SJCRH30 (cell line): Measurements from ENCODE around the gene PRMT7. TPM values are rescaled to one million over a fixed set of nuclear protein-coding genes. Genes with fewer than 3 reads are reported as not detected.
"Not testable (repeated sequence)": the region's sequence is repeated elsewhere in the genome, so short reads cannot be mapped to it uniquely, and the experiment has no call there.

Source experiments
- DNase-seq, 2 experiments: peaks; one replicate each; pipeline ENCODE4 v3.0.0-alpha.2; 2015 to 2020
- H3K27ac ChIP-seq: fragments of 250-450 bp; sonication (Bioruptor Pico); 2 replicates; pipeline ENCODE4 v1.5.1; 2020; ENCODE audit warnings: mild to moderate bottlenecking, moderate library complexity
- H3K27me3 ChIP-seq: fragments of 250-450 bp; sonication (Bioruptor Pico); 2 replicates; pipeline ENCODE4 v1.5.1; 2020; ENCODE audit warnings: mild to moderate bottlenecking, moderate library complexity
- H3K36me3 ChIP-seq: fragments of 250-450 bp; sonication (Bioruptor Pico); 2 replicates; pipeline ENCODE4 v1.5.1; 2020; ENCODE audit warnings: mild to moderate bottlenecking, moderate library complexity
- H3K4me1 ChIP-seq: fragments of 250-450 bp; sonication (Bioruptor Pico); 2 replicates; pipeline ENCODE4 v1.5.1; 2020; ENCODE audit warnings: mild to moderate bottlenecking, moderate library complexity
- H3K4me3 ChIP-seq: fragments of 250-450 bp; sonication (Bioruptor Pico); 2 replicates; pipeline ENCODE4 v1.5.1; 2020; ENCODE audit warnings: mild to moderate bottlenecking, moderate library complexity
- H3K9me3 ChIP-seq: fragments of 250-450 bp; sonication (Bioruptor Pico); replicated peaks from 2 replicates; pipeline ENCODE4 v1.5.1; 2020; ENCODE audit warnings: mild to moderate bottlenecking, moderate library complexity
- total RNA-seq: library from RNA; depleted of rRNA; stranded (reverse); fragments of >200 nt; shearing (Covaris generic); gene quantifications from 2 replicates; pipeline ENCODE4 v1.2.3, GENCODE V29; 2014

Gene PRMT7
- total RNA-seq, 1 experiment from 2014 or later = 39.5 TPM

DNA sequence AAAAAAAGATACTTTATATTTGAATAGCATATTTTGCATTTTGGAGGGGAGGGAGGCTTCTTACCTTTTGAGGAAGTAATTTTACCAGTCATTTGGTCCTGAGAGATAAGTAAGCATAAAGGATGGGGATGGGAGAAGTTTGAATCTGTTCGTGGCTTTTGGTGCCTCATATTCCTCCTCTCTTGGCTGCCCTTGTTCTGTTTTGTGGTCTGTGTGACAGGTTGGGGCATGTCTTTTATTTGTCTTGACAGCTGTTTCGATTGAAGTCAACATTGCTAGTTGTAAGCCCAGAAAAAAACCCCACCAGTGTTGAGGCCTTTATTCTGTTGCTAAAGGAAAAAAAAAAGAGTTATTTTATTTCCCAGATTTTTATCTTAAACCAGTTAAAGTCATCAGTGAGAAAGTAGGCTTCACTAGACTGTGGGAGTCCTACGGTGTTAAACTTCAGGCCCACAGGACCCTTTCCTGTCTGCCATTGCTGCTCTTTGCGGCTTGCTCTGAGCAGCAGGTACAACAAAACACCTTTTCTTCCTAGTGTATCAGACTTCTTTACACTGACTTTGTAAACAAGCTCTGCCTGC is 35.1 kb upstream of the PRMT7 start:
- H3K4me1 ChIP-seq = peaks cover 11% of the 10 kb centered on the region
- peak; percentile 48 to 73 for DNase-seq
- no peaks in the 10 kb centered on the region for H3K9me3 ChIP-seq
- 0 out of 2 replicates have a peak, but pooled peaks cover 2% of the 10 kb centered on the region for H3K36me3 ChIP-seq
- H3K27me3 ChIP-seq = no peaks in the 10 kb centered on the region
- no peak overlapping the region for H3K4me3 ChIP-seq
- H3K27ac ChIP-seq = peak overlapping the region; percentile 44; the same call in 1 of the 2 replicates

- H3K27me3 ChIP-seq = no peaks in the 10 kb centered on the region
- H3K36me3 ChIP-seq = 0 out of 2 replicates have a peak, but pooled peaks cover 2% of the 10 kb centered on the region
- no peak overlapping the region for H3K4me3 ChIP-seq
- peaks cover 11% of the 10 kb centered on the region for H3K4me1 ChIP-seq
- DNase-seq = no peak
- no peaks in the 10 kb centered on the region for H3K9me3 ChIP-seq
- peak overlapping the region; percentile 44; the same call in 1 of the 2 replicates for H3K27ac ChIP-seq
Observed at GRCh38 chr16:68276223-68276622, 34.6 kb upstream of the PRMT7 start.

- Histone ChIP-seq H3K27me3 (no peaks in the 10 kb centered on the region), H3K4me1 (peaks cover 11% of the 10 kb centered on the region), H3K27ac (no peak overlapping the region), H3K9me3 (no peaks in the 10 kb centered on the region), H3K36me3 (no peaks in the 10 kb centered on the region), H3K4me3 (no peak overlapping the region)
- DNase-seq = no peak
Observed at GRCh38 chr16:68279726-68280558, 30.9 kb upstream of the PRMT7 start.

GRCh38 chr16:68281368-68282063 is 29.3 kb upstream of the PRMT7 start:
- no peak for DNase-seq
- H3K4me3 ChIP-seq = no peak overlapping the region
- no peak overlapping the region for H3K27ac ChIP-seq
- no peaks in the 10 kb centered on the region for H3K27me3 ChIP-seq
- no peaks in the 10 kb centered on the region for H3K9me3 ChIP-seq
- peaks cover under 1% of the 10 kb centered on the region for H3K4me1 ChIP-seq
- no peaks in the 10 kb centered on the region for H3K36me3 ChIP-seq

DNA sequence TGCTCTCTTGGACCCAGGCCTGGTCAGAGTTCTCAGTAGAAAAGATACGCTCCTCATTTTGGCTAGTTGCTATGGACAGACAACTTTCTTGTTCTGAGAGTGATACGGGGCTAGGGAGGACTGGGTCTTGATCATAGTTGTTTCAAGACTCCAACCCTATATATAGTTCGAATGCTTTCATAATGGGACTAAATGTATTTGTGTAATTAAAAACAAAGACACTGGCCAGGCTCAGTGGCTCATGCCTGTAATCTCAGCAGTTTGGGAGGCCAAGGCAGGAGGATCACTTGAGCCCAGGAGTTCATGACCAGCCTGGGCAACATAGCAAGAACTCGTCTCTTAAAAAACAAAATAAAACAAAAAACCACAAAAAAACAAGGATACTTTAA is 28.8 kb upstream of the PRMT7 start:
- H3K9me3 ChIP-seq = no peaks in the 10 kb centered on the region
- H3K27ac ChIP-seq = no peak overlapping the region
- H3K4me3 ChIP-seq = no peak overlapping the region
- no peaks in the 10 kb centered on the region for H3K4me1 ChIP-seq
- no peaks in the 10 kb centered on the region for H3K27me3 ChIP-seq
- no peak for DNase-seq
- no peaks in the 10 kb centered on the region for H3K36me3 ChIP-seq

DNA sequence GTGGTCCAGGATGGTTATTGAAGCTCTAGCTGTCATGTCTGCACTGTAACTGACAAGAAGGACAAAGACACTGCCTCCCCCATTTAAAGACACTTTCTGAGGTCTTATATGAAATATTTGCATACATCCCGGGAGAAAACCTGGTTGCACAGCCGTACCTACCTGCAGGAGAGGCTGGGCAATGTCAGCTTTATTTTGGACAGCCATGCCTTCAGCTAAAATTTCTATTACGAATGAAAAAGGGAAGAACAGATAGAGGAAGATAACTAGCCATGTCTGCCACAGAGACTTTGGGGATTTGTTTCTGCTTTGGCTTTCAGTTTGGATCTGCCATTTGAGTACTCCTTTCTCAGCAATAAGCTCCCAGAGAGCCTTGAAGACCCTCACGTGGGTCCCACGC is 27.5 kb upstream of the PRMT7 start:
- no peak overlapping the region for H3K4me3 ChIP-seq
- H3K36me3 ChIP-seq = no peaks in the 10 kb centered on the region
- H3K9me3 ChIP-seq = no peaks in the 10 kb centered on the region
- DNase-seq = no peak
- no peaks in the 10 kb centered on the region for H3K27me3 ChIP-seq
- H3K27ac ChIP-seq = no peak overlapping the region
- no peaks in the 10 kb centered on the region for H3K4me1 ChIP-seq

DNA sequence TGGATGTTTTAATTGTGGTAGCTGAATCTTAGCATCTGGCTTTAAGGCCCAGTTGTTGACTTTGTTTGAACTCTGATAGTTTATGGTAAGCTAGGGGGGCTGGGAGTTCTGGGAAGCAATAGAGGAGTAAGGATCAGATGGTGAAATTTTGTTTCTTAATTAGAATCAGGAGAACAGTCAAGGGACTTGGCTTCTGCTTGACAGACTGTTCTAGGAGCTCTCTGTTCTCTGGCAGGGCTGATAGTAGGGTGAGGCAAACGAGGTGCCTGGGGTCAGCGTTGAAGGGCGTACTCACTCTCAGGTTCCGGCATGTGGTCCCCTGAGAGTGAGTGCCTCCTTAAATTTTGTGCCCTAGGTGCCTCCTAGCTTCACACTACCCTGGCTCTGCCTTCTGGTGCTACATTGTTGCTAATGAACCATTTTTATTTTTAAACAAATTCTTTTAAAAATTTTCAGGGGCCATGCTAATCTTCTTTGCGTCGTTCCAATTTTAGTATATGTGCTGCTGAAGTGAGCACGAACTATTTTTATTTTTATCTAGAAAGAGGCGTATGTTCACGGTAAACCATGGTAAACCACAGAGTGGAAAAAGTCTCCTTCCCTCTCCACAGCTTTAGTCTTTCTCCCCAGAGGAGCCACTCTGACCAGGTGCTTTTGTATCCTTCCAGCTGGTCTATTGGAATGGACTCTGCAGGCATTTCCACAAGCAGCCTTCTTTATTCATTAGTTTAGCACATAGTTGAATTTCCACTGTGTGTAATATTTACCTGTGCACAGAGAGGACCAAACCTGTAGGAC is 26.8 kb upstream of the PRMT7 start:
- Histone ChIP-seq H3K4me1 (no peaks in the 10 kb centered on the region), H3K27ac (no peak overlapping the region), H3K36me3 (no peaks in the 10 kb centered on the region), H3K4me3 (no peak overlapping the region), H3K9me3 (no peaks in the 10 kb centered on the region), H3K27me3 (no peaks in the 10 kb centered on the region)
- DNase-seq = no peak

DNA sequence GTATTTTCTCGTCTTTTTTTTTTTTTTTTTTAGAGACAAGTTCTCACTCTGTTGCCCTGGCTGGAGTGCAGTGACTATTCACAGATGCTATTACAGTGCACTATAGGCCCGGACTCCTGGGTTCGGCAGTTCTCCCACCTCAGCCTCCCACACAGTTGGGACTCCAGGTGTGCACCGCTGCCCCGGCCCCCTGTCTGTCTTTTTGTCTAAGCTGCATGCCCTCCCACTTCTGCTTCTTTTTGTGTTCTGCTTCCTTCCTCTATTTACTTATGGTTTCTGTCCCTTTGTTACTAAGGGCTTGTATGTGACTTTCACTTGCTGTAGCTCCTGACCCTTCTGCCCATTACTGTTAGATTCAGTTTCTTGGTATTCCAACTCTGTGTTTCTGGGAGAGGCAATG is 26.0 kb upstream of the PRMT7 start:
- no peak overlapping the region for H3K4me3 ChIP-seq
- H3K27ac ChIP-seq = no peak overlapping the region
- H3K27me3 ChIP-seq = no peaks in the 10 kb centered on the region
- no peaks in the 10 kb centered on the region for H3K9me3 ChIP-seq
- no peak for DNase-seq
- H3K36me3 ChIP-seq = no peaks in the 10 kb centered on the region
- no peaks in the 10 kb centered on the region for H3K4me1 ChIP-seq

DNA sequence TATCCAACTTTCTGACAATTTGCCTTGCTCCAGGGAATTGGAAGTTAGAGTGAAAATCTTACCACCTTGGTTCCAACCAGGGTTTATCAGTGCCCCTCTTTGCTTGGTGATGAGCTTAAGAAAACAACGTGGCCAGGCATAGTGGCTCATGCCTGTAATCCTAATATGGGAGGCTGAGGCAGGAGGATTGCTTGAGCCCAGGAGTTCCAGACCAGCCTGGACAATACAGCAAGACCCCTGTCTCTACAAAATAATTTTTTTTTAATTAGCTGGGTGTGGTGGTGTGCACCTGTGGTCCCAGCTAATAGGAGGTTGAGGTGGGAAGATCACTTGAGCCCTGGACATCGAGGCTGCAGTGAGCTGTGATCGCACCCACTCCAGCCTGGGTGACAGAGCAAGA is 25.1 kb upstream of the PRMT7 start:
- no peaks in the 10 kb centered on the region for H3K9me3 ChIP-seq
- no peak for DNase-seq
- no peak overlapping the region for H3K4me3 ChIP-seq
- no peaks in the 10 kb centered on the region for H3K4me1 ChIP-seq
- H3K27me3 ChIP-seq = no peaks in the 10 kb centered on the region
- no peak overlapping the region for H3K27ac ChIP-seq
- H3K36me3 ChIP-seq = no peaks in the 10 kb centered on the region

DNA sequence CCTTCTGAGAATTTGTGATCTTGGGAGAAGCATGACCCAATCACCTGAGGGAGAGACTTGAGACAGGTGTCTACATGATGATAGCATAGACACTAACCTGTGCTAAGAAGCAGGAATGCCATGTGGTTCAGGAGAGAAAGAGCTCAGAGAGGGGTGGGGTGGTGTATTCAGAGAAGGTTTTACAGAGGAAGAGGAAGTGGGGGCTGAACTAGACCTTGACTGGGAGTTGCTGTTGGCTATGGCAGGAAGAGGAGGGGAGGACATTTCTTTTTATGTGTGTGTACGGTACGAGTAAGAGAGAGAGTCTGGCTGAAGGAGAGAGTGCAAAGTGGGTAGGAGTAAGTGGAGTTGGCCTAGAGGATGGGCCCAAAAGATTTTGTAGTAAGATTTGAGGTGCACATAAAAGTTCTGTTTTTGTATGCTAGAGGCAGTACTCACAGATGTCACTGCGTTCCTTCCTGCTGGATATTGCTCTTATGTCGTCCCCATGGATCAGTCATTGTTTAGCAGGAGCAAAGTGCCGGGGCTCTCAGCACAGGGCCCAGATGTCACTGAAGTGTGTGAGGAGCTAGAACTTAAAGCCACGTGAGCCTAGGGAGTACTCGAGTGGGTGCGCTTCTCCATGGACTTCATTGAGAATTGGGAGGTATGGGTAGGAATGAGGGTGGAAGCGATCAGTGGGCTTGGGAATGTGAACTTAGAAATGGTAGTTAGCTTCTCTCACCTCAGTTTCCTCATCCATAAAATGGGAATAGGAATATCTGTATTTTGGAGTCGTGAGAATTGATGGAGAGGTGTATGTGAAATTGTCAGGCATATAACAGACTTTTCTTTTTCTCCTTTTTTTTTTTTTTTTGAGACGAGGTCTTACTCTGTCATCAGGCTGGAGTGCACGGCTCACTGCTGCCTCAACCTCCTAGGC is 24.4 kb upstream of the PRMT7 start:
- Histone ChIP-seq H3K27ac (no peak overlapping the region), H3K27me3 (no peaks in the 10 kb centered on the region), H3K4me1 (no peaks in the 10 kb centered on the region), H3K4me3 (no peak overlapping the region), H3K36me3 (no peaks in the 10 kb centered on the region), H3K9me3 (no peaks in the 10 kb centered on the region)
- DNase-seq = no peak

DNA sequence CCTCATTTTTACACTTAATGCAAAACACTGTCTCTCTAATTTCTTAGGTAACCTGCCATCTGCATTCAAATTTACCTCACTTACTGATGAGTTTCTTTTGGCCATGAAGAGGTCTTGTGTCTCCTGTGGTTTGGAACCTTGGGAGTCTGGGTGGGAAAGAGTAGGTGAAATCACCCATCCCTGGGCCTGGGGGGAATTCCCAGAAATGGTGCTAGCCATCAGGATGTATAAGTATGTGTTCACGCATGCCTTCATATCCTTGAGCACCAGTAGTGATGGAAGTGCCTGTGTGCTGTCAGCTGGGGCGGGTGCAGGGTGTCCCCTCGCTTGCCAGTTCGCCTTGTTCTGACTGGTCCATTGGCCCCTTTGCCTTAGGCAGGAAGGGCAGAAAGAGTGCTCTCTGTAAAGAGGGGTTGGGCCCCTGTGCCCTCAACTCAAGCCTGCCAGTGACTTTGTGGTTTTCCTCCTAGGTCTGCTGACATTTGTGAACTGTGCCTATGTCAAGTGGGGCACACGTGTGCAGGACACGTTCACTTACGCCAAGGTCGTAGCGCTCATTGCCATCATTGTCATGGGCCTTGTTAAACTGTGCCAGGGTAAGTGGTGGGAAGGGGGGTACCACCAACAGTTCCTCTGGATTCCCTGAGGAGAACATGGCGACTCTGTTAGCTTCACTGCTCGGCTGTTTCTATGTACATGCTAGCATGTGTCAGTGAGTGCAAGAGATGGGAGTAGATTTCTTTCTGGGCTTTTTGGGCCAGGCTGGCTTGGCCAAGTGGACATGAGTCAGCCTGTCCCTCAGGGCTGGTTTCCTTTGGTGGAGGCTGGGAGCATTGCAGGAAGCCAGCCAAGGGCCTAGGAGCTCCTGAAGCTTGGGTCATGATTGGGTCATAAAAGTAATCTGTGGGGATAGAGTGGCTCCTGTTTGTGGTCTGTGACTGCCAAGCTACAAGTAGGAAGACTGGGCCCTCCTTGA is 23.3 kb upstream of the PRMT7 start:
- Histone ChIP-seq H3K9me3 (no peaks in the 10 kb centered on the region), H3K4me1 (no peaks in the 10 kb centered on the region), H3K36me3 (no peaks in the 10 kb centered on the region), H3K27ac (no peak overlapping the region), H3K4me3 (no peak overlapping the region), H3K27me3 (no peaks in the 10 kb centered on the region)
- DNase-seq = no peak

DNA sequence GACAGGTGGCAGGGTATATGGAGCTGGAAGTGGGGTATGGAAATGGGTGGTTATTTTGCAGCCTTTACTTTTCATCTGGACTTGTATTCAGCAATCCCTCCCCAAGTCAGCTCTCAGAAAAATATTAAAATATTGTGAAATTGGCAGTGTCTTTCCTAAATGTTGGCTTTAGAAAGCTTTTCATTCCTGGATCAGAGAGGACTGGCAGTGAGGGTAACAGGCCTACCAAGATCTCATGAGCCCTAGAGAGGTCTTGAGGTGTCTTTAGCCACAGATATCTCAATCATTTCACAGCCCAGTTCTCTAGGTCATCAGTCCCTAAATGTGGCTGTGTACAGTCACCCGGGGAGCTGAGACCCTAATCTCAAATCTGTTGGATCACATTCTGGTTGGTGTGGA is 22.6 kb upstream of the PRMT7 start:
- Histone ChIP-seq H3K4me3 (no peak overlapping the region), H3K27me3 (no peaks in the 10 kb centered on the region), H3K36me3 (no peaks in the 10 kb centered on the region), H3K4me1 (no peaks in the 10 kb centered on the region), H3K27ac (no peak overlapping the region), H3K9me3 (no peaks in the 10 kb centered on the region)
- no peak for DNase-seq

DNA sequence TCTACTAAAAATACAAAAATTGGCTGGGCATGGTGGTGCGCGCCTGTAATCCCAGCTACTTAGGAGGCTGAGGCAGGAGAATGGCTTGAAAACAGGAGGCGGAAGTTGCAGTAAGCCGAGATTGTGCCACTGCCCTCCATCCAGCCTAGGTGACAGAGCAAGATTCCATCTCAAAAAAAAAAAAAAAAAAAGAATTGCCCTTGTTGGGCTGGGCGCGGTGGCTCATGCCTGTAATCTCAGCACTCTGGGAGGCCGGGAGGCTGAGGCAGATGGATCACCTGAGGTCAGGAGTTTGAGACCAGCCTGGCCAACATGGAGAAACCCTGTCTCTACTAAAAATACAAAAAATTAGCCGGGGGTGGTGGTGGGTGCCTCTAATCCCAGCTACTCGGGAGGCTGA is 22.0 kb upstream of the PRMT7 start:
- not testable (repeated sequence) for H3K27ac ChIP-seq, H3K36me3 ChIP-seq, H3K9me3 ChIP-seq, H3K27me3 ChIP-seq, H3K4me3 ChIP-seq, DNase-seq, H3K4me1 ChIP-seq
